ENCODE measurements around the gene PNN.

GRCh38 chr14:39218171-39218769, 43.2 kb downstream of the PNN start:
- TF ChIP-seq CTCF (IDR thresholded peaks at IDR 0.05) (no peak), POLR2A (IDR thresholded peaks at IDR 0.05) (no peak), EP300 (IDR thresholded peaks at IDR 0.05) (no peak)

Measured in gastroesophageal sphincter (tissue), 3 donors.